Mesendoderm (in vitro differentiated cells): ENCODE data around the gene TBX2.

Experiments
- DNase-seq: peaks from one replicate; pipeline ENCODE4 v3.0.0; 2013
- H2AK5ac ChIP-seq: 2 replicates; pipeline ENCODE4 v1.6.1; 2013; ENCODE audit warnings: low read length, inconsistent platforms
- H2BK120ac ChIP-seq: 2 replicates; pipeline ENCODE4 v1.6.1; 2013; ENCODE audit warnings: low read depth, mild to moderate bottlenecking, low read length, moderate library complexity, mixed read lengths
- H2BK15ac ChIP-seq: replicated peaks from 2 replicates; pipeline ENCODE4 v1.6.1; 2013; ENCODE audit warnings: low read depth, mild to moderate bottlenecking, moderate library complexity
- H2BK5ac ChIP-seq: 2 replicates; pipeline ENCODE4 v1.6.1; 2013; ENCODE audit warnings: low read length, inconsistent platforms
- H3K18ac ChIP-seq: 2 replicates; pipeline ENCODE4 v1.6.1; 2013; ENCODE audit warnings: mild to moderate bottlenecking, low read length, mixed read lengths
- H3K23ac ChIP-seq: one replicate; pipeline ENCODE4 v1.6.1; 2013; ENCODE audit warnings: low read length
- H3K27ac ChIP-seq: 2 replicates; pipeline ENCODE4 v1.5.1; 2013; ENCODE audit warnings: low read depth, mild to moderate bottlenecking, inconsistent platforms, low read length, moderate library complexity
- H3K27me3 ChIP-seq: 2 replicates; pipeline ENCODE4 v1.6.1; 2013; ENCODE audit warnings: low read length, control low read depth, mild to moderate bottlenecking, inconsistent platforms; ENCODE audit not compliant: insufficient read depth, poor library complexity
- H3K36me3 ChIP-seq: 2 replicates; pipeline ENCODE4 v1.6.1; 2013; ENCODE audit warnings: low read length, inconsistent platforms; ENCODE audit not compliant: control insufficient read depth, insufficient read depth
- H3K4ac ChIP-seq: one replicate; pipeline ENCODE4 v1.6.1; 2013; ENCODE audit warnings: low read depth, mild to moderate bottlenecking, low read length, moderate library complexity
- H3K4me1 ChIP-seq: 2 replicates; pipeline ENCODE4 v1.6.1; 2013; ENCODE audit warnings: low read depth, low read length, inconsistent platforms; ENCODE audit not compliant: control insufficient read depth
- H3K4me2 ChIP-seq: 2 replicates; pipeline ENCODE4 v1.6.1; 2013; ENCODE audit warnings: low read length
- H3K4me3 ChIP-seq: 2 replicates; pipeline ENCODE4 v1.5.1; 2013; ENCODE audit warnings: mild to moderate bottlenecking, low read length
- H3K56ac ChIP-seq: one replicate; pipeline ENCODE4 v1.6.1; 2013; ENCODE audit warnings: low read length
- H3K79me1 ChIP-seq: 2 replicates; pipeline ENCODE4 v1.6.1; 2013; ENCODE audit warnings: low read length, inconsistent platforms
- H3K79me2 ChIP-seq: 2 replicates; pipeline ENCODE4 v1.6.1; 2013; ENCODE audit warnings: mild to moderate bottlenecking, low read length; ENCODE audit not compliant: control insufficient read depth, insufficient read depth
- H3K9ac ChIP-seq: 2 replicates; pipeline ENCODE4 v1.6.1; 2013; ENCODE audit warnings: low read length, inconsistent platforms
- H4K5ac ChIP-seq: one replicate; pipeline ENCODE4 v1.6.1; 2013; ENCODE audit warnings: low read length
- H4K8ac ChIP-seq: one replicate; pipeline ENCODE4 v1.6.1; 2013; ENCODE audit warnings: low read depth, mild to moderate bottlenecking, control low read depth, low read length, moderate library complexity
- WGBS: extraction: QIAGEN DNeasy Blood & Tissue Kit; methylation state at CpG from one replicate; pipeline ENCODE4 v1.1.7; 2013; ENCODE audit warnings: low lambda C conversion rate, missing lambda C conversion rate; ENCODE audit not compliant: insufficient coverage; ENCODE audit errors: extremely low coverage; 5-methylcytosine and 5-hydroxymethylcytosine counted together

TBX2 gene

DNA sequence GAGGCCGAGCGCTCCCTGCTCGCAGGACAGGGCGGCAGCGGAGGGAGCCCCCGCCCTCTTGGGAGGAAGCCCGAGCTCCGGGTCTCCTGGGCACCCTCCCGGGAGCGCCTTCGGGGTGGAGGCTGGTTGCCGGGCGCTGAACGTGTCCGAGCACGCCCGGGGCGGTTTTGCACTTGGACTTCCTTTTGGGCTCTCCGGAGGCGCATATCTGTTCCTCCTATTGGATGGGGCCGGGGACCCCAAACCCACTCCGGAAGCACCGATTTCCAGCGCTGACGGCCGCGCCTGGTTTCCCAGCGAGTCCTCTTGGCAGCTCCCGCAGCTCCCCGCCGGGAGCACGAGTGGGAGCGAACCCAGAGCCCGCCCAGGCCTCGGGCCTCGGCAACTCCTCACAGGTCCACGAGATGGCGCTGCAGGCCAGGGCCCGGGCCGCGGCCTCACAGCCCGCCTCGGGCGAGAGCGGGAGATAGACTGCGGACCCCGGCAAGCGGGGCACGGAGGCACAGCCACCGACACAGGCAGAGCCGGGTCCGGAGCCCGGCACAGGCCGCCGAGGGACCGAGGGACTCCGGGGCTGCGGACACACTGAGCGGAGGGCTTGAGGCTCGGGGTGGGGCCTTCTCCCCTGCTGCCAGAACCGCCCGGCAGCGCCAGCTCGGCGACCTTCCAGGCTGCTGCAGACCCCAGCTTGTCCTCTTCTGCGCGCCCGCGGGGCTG, 12.7 kb downstream of the TBX2 start:
- Histone ChIP-seq H2AK5ac (no peak overlapping the region), H3K79me1 (no peaks in the 10 kb centered on the region), H2BK120ac (no peak overlapping the region), H3K36me3 (no peaks in the 10 kb centered on the region), H4K5ac (no peak overlapping the region), H3K56ac (peak overlapping the region; percentile 93), H3K27ac (peak overlapping the region; percentile 26), H2BK5ac (no peak overlapping the region), H2BK15ac (no peak overlapping the region), H3K79me2 (no peaks in the 10 kb centered on the region), H3K27me3 (peaks cover 30% of the 10 kb centered on the region), H3K23ac (no peak overlapping the region), H3K4ac (peak overlapping the region; percentile 21), H3K4me1 (peaks cover 8% of the 10 kb centered on the region), H3K18ac (peak overlapping the region; percentile 69), H4K8ac (no peak overlapping the region), H3K4me3 (peak overlapping the region; percentile 47), H3K4me2 (peak overlapping the region; percentile 97), H3K9ac (peak overlapping the region; percentile 79)
- peak; percentile 81 for DNase-seq
- WGBS: no CpG with 5 or more reads among the region's 69 CpGs

DNA sequence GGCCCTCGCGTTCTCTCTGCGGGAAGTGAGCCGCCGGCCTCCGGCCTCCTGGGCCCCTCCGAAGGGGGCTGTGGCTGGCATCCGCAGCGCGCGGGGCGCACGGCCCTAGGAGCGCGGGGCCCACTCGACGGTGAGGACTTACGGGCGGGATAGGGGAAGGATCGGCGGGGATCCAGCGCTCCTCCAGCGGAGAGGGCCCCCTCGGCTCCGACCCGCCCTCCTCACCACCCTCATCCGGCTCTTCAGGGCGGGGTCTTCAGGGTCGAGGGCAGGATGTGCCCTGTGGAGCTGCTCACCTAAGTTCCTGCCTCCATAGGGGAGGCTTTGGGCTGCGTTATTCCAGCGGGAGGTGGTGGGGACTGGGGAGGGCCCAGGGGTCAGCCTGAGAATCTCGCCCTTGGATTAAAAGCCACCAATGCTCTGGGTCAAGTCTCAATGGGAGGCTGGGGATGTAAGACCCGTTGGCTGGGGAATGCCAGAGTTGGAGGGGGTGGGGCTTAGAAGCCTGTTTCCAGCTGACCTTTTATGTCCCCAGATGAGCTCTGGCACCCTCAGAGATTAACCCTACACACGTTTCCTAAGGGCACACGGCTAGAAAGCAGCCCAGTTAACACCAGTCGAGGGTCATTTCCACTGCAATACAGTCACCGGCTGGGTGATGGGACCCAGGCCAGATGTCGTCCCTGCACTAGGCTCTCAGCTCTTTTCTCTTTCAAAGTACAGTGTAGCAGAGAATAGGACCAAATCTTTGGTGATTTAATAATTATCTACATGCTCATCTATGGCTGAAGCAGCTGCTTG, 13.4 kb downstream of the TBX2 start:
- Histone ChIP-seq H3K36me3 (no peaks in the 10 kb centered on the region), H3K23ac (no peak overlapping the region), H2BK5ac (no peak overlapping the region), H4K5ac (no peak overlapping the region), H2BK15ac (no peak overlapping the region), H3K4me2 (peak overlapping the region; percentile 83), H4K8ac (no peak overlapping the region), H3K18ac (peak overlapping the region; percentile 69), H3K4me3 (peak overlapping the region; percentile 44), H3K4me1 (peaks cover 8% of the 10 kb centered on the region), H3K9ac (peak overlapping the region; percentile 79), H3K56ac (peak overlapping the region; percentile 92), H3K27me3 (peaks cover 22% of the 10 kb centered on the region), H2AK5ac (no peak overlapping the region), H2BK120ac (no peak overlapping the region), H3K27ac (no peak overlapping the region), H3K79me2 (no peaks in the 10 kb centered on the region), H3K79me1 (no peaks in the 10 kb centered on the region), H3K4ac (peak overlapping the region; percentile 21)
- peak; percentile 57 for DNase-seq
- WGBS: no CpG with 5 or more reads among the region's 38 CpGs

DNA sequence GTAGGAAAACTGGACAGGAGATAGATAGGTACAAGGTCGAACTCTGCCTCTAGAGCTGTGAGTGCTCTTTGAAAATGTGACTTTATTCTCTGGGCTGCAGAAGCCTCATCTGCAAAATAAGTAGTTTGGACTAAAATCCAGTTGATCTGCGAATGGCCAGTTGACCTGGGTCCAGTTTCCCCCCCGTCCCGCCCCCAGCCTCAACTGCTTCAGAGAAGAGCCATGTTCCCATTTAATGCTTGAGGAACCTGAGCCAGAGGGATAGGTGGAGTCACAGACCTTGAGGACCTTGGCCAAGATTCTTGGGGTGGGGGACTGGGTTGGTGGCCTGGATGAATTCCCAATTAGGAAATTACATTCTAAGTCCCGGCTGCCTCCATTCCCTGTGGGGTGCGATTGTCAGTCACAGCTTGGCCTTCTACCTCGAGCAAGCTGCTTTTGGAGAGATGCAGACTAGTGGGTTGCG, 14.1 kb downstream of the TBX2 start:
- peaks cover 16% of the 10 kb centered on the region for H3K27me3 ChIP-seq
- no peak overlapping the region for H3K23ac ChIP-seq
- H3K4me3 ChIP-seq: no peak overlapping the region
- H3K56ac ChIP-seq: peak overlapping the region; percentile 92
- no peak overlapping the region for H3K9ac ChIP-seq
- no CpG with 5 or more reads among the region's 8 CpGs for WGBS
- no peak overlapping the region for H2BK15ac ChIP-seq
- H3K79me2 ChIP-seq: no peaks in the 10 kb centered on the region
- no peak overlapping the region for H3K18ac ChIP-seq
- no peak for DNase-seq
- H3K4ac ChIP-seq: no peak overlapping the region
- no peak overlapping the region for H2BK120ac ChIP-seq
- H4K5ac ChIP-seq: no peak overlapping the region
- H3K36me3 ChIP-seq: no peaks in the 10 kb centered on the region
- no peak overlapping the region for H2BK5ac ChIP-seq
- no peak overlapping the region for H2AK5ac ChIP-seq
- H3K4me2 ChIP-seq: no peak overlapping the region
- H3K27ac ChIP-seq: no peak overlapping the region
- H3K79me1 ChIP-seq: no peaks in the 10 kb centered on the region
- H3K4me1 ChIP-seq: peaks cover 8% of the 10 kb centered on the region
- H4K8ac ChIP-seq: no peak overlapping the region

DNA sequence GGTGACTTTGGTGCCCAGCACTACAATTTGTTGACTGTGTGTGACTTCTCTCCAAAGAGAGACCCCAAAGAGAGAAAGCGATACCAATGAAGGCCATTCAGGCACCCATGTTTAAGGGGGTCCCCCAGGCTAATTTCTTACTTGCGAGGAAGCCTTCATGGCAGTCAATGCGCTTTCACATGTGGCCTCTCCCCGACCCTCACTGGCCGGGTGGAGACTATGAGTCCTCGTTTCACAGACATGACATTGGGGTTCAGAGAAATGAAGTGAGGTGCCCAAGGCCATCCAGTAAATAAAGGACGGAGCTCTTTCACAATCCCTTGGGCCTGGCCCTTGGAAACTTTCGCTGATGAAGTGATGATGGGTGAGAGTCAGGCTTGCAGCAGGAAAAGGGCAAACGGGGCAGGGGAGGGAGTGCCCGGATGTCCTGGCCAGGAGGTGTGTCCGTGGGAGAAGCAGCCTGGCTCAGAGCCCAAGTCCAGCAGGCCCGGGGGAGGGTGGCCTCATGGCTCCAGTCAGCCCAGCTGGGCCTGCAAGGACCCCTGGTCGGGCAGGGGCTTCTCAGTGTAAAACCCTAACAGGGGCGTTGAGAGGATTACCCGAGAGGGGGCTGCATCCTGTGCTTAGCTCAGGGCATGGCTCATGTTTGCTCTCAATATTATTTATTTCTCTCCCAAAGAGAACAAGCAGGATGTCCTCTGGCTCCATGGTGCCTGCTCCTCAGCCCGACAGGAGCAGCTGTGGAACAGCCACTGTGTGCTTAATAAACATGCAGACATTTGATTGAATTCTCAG, 14.7 kb downstream of the TBX2 start:
- no peak overlapping the region for H3K9ac ChIP-seq
- H2BK15ac ChIP-seq: no peak overlapping the region
- no peak overlapping the region for H3K18ac ChIP-seq
- H2AK5ac ChIP-seq: no peak overlapping the region
- WGBS: no CpG with 5 or more reads among the region's 16 CpGs
- no peak overlapping the region for H2BK120ac ChIP-seq
- H4K5ac ChIP-seq: no peak overlapping the region
- H3K23ac ChIP-seq: no peak overlapping the region
- H3K56ac ChIP-seq: no peak overlapping the region
- no peaks in the 10 kb centered on the region for H3K36me3 ChIP-seq
- no peak overlapping the region for H4K8ac ChIP-seq
- no peak for DNase-seq
- H3K27ac ChIP-seq: no peak overlapping the region
- no peak overlapping the region for H3K4ac ChIP-seq
- no peak overlapping the region for H3K4me3 ChIP-seq
- peaks cover 8% of the 10 kb centered on the region for H3K4me1 ChIP-seq
- no peak overlapping the region for H3K4me2 ChIP-seq
- no peak overlapping the region for H2BK5ac ChIP-seq
- peaks cover 12% of the 10 kb centered on the region for H3K27me3 ChIP-seq
- H3K79me2 ChIP-seq: no peaks in the 10 kb centered on the region
- H3K79me1 ChIP-seq: no peaks in the 10 kb centered on the region

DNA sequence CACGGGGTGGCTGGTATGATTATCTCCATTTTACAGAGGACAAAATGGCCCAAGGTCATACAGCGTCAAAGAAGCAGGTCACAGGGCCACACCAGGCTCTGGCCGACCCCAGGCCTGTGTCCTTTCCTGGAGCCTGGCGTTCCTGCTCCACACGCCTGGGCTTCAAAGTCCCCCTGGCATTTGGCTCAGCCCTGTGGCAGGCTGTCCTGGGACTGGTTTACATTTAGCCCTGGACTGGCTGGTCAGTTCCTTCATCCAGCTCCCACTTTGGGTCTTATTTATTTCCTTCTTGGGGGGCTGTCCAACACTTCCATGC, 15.3 kb downstream of the TBX2 start:
- no peak overlapping the region for H3K4me3 ChIP-seq
- H3K18ac ChIP-seq: no peak overlapping the region
- H3K27me3 ChIP-seq: peaks cover 7% of the 10 kb centered on the region
- no peak overlapping the region for H2AK5ac ChIP-seq
- no peaks in the 10 kb centered on the region for H3K79me1 ChIP-seq
- H3K79me2 ChIP-seq: no peaks in the 10 kb centered on the region
- no peak overlapping the region for H2BK120ac ChIP-seq
- no peak overlapping the region for H2BK5ac ChIP-seq
- no peak overlapping the region for H3K23ac ChIP-seq
- no peak overlapping the region for H3K9ac ChIP-seq
- peaks cover 8% of the 10 kb centered on the region for H3K4me1 ChIP-seq
- no peak overlapping the region for H2BK15ac ChIP-seq
- no CpG with 5 or more reads among the region's 5 CpGs for WGBS
- no peak for DNase-seq
- H3K36me3 ChIP-seq: no peaks in the 10 kb centered on the region
- no peak overlapping the region for H4K8ac ChIP-seq
- H4K5ac ChIP-seq: no peak overlapping the region
- no peak overlapping the region for H3K4me2 ChIP-seq
- H3K4ac ChIP-seq: no peak overlapping the region
- H3K56ac ChIP-seq: no peak overlapping the region
- H3K27ac ChIP-seq: no peak overlapping the region
